GM13977 (cell line): ENCODE data around the gene INPP5K.
A peak's percentile ranks its signal among the peaks of the same experiment; 100 is the strongest.

ENCODE experiments used
- DNase-seq: peaks from one replicate; pipeline ENCODE4 v3.0.0; 2012; ENCODE audit warnings: low spot score
- CTCF ChIP-seq: IDR thresholded peaks from 2 replicates; pipeline ENCODE4 v1.5.1; 2012; ENCODE audit warnings: mild to moderate bottlenecking, control low read depth; ENCODE audit not compliant: insufficient read depth; ENCODE audit errors: extremely low read depth, missing control alignments
- in situ Hi-C: fragments of 300-500 bp; cut with MboI; formaldehyde crosslinking; loops from one replicate; pipeline ENCODE4 v1.12.0; 2022; ENCODE audit warnings: low sequenced_read_pairs, low pct_unique_long_range_greater_than_20kb, mixed read lengths, inconsistent platforms; ENCODE audit not compliant: unreplicated experiment

The INPP5K gene

GRCh38 chr17:1491443-1492248, 24.8 kb downstream of the INPP5K start:
- peak; percentile 96 for DNase-seq
- in situ Hi-C loops, result no loop called here
- no peak for TF ChIP-seq CTCF

- DNase-seq, result peak; percentile 95
- TF ChIP-seq CTCF, result no peak
- in situ Hi-C loops, result no loop called here
These were observed 25.6 kb downstream of the INPP5K start for GRCh38 chr17:1490643-1491442.

DNA sequence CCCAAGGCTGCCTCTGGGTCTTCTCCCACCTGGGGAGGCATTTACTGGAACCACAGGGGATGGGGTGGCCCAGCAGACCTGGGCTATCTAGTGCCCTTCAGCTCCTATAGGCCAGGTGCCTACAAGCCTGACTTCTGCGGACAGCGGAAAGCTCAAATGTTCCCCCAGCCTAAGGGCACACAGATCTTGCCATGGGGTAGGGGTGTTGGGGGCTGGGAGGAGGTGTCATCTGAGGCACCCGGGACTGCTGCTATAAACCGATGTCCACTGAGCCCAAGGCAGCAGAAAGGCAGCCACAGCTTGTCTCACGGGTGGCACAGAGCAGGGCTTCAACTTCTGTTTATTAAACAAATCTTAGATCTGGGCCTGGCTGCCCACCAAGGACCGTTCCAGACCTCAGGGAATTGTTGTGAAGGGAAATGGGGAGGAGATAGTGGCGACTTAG, 27.6 kb downstream of the INPP5K start:
- no peak for TF ChIP-seq CTCF
- no peak for DNase-seq
- in situ Hi-C loops, result no loop called here

DNA sequence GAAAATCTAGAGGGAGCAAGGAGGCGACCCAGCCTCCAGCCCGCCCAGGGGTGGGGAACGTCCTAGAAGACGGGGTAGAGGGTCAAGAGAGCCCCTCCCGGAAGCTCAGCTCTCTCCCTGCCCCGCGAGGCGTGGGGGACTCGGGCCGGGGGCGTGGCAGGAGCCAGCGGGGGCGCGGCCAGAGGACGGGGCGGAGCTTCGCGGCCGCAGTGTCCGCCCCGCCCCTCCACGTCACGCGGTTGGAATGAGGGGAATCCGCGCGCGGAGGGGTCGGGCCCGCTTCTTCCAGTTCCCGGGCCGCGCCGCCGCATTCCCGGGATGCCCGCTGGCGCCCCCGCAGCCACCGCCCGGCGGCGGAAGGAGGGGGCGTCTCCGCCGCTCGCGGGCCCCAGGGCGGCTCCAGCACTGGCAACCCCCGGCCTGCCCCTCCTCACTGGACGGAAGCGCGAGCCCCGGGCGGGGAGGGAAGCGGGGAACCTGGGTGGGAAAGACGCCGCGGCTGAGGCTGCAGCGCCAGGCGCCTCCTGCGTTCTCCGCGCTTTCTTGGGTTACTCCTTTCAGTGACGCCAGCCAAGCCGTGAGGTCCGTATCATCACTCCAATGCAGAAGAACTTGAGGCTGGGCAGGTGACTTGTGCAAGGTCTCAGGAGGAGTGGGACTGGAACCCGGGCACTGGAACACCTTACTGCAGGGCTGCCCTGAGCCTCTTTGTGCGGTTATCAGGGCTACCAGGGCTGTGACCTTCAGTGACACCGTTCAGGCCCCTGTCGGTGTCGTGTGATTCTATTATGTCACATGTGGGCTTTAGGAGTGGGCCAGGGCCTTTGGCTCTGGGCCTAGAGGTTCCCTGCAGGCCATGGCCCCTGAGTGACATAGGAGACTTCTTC, 28.2 kb downstream of the INPP5K start:
- in situ Hi-C loops, result no loop called here
- no peak for TF ChIP-seq CTCF
- peak; percentile 90 for DNase-seq

DNA sequence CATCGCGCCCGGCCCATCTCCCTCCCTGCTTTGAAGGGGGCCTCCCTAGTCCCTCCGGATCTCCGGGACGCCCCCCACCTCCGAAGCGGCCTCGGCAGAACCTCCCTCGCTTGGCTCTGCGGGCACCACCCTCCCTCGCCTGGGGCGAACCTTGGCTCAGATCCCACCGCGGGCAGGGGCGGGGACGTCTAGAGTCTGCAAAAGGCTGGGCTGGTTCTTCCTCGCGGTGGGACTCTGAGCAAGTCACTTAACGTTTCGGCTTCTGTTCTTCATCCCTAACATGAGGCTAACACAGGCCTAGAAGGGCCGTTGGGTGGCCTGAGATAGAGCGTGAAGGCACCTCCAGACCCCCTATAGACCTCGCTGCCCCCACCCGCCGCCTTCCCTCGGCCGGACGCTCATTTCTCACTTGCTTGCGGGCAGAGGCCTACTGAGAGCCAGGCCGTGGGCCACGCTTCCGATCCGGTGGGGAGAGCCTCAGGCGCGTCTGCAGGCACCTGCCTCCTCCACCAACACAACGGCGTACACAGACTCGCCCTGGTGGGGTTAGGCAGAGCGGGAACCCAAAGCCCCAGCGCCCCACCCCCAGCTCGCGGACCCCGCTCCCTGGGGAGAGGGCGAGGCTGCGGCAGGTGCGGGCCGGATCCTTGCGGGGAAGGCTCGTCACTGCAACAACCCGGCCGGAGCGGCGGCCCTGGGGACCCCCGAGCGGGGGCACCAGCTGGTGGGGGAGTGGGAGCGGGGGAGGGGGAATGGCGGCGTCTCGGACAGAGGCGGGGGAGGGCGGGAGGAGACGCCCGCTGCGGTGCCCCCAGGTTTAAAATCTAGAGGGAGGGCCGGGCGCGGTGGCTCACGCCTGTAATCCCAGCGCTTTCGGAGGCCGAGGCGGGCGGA, 29.4 kb downstream of the INPP5K start:
- in situ Hi-C loops, result no loop called here
- TF ChIP-seq CTCF, result no peak
- DNase-seq, result peak; percentile 83
